ENCODE data around the gene CASZ1.

- TF ChIP-seq POLR2A (IDR thresholded peaks at IDR 0.05) (no peak), CTCF (IDR thresholded peaks at IDR 0.05 in 8 of 11, conservative IDR thresholded peaks at IDR 0.05 in 3 of 11) (no peak), POLR2AphosphoS5 (IDR thresholded peaks at IDR 0.05) (no peak)
These were observed 58.8 kb downstream of the CASZ1 start for GRCh38 chr1:10737651-10738050.

Measured in spleen (tissue), 7 donors.